ENCODE data around the gene NR1H4. TPM values are rescaled to one million over a fixed set of nuclear protein-coding genes. Genes with fewer than 3 reads are reported as not detected.

NR1H4 gene
- total and polyA plus RNA-seq, 2 of the 13 experiments (the other 11 are each of a cell fraction or from before 2014, with no cell fraction given) = 27.3 to 114 TPM

DNA sequence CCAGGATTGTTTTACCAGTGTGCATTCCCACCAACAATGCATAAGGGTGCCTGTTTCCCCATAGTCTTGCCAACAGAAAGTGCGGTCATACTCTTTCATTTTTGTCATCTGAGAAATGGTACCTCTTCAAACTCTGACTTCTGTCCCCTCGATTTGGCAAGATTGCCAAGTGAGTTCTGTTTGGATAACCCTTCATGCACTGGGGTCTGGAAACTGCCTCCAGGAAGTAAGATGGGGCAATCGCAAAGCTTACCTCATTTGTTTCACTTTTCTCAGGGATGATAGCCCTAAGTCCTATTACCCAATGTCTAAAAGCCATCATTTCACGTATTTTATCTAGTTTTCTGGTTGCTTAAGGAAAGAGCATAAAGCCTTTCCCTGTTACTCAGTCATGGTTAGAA, 28.6 kb upstream of the NR1H4 start (continued):
- TF ChIP-seq, protein P1, sequence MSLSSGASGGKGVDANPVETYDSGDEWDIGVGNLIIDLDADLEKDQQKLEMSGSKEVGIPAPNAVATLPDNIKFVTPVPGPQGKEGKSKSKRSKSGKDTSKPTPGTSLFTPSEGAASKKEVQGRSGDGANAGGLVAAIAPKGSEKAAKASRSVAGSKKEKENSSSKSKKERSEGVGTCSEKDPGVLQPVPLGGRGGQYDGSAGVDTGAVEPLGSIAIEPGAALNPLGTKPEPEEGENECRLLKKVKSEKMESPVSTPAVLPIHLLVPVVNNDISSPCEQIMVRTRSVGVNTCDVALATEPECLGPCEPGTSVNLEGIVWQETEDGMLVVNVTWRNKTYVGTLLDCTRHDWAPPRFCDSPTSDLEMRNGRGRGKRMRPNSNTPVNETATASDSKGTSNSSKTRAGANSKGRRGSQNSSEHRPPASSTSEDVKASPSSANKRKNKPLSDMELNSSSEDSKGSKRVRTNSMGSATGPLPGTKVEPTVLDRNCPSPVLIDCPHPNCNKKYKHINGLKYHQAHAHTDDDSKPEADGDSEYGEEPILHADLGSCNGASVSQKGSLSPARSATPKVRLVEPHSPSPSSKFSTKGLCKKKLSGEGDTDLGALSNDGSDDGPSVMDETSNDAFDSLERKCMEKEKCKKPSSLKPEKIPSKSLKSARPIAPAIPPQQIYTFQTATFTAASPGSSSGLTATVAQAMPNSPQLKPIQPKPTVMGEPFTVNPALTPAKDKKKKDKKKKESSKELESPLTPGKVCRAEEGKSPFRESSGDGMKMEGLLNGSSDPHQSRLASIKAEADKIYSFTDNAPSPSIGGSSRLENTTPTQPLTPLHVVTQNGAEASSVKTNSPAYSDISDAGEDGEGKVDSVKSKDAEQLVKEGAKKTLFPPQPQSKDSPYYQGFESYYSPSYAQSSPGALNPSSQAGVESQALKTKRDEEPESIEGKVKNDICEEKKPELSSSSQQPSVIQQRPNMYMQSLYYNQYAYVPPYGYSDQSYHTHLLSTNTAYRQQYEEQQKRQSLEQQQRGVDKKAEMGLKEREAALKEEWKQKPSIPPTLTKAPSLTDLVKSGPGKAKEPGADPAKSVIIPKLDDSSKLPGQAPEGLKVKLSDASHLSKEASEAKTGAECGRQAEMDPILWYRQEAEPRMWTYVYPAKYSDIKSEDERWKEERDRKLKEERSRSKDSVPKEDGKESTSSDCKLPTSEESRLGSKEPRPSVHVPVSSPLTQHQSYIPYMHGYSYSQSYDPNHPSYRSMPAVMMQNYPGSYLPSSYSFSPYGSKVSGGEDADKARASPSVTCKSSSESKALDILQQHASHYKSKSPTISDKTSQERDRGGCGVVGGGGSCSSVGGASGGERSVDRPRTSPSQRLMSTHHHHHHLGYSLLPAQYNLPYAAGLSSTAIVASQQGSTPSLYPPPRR (CRISPR knock-in tag; IDR thresholded peaks at IDR 0.05; ENCODE audit: borderline replicate concordance) = no peak
- no peak for TF ChIP-seq ZBTB42 (CRISPR knock-in tag; IDR thresholded peaks at IDR 0.05)
- peak; percentile 60 for TF ChIP-seq TEAD3 (CRISPR knock-in tag; optimal IDR thresholded peaks at IDR 0.05; ENCODE audit: borderline replicate concordance)
- TF ChIP-seq, protein P2, sequence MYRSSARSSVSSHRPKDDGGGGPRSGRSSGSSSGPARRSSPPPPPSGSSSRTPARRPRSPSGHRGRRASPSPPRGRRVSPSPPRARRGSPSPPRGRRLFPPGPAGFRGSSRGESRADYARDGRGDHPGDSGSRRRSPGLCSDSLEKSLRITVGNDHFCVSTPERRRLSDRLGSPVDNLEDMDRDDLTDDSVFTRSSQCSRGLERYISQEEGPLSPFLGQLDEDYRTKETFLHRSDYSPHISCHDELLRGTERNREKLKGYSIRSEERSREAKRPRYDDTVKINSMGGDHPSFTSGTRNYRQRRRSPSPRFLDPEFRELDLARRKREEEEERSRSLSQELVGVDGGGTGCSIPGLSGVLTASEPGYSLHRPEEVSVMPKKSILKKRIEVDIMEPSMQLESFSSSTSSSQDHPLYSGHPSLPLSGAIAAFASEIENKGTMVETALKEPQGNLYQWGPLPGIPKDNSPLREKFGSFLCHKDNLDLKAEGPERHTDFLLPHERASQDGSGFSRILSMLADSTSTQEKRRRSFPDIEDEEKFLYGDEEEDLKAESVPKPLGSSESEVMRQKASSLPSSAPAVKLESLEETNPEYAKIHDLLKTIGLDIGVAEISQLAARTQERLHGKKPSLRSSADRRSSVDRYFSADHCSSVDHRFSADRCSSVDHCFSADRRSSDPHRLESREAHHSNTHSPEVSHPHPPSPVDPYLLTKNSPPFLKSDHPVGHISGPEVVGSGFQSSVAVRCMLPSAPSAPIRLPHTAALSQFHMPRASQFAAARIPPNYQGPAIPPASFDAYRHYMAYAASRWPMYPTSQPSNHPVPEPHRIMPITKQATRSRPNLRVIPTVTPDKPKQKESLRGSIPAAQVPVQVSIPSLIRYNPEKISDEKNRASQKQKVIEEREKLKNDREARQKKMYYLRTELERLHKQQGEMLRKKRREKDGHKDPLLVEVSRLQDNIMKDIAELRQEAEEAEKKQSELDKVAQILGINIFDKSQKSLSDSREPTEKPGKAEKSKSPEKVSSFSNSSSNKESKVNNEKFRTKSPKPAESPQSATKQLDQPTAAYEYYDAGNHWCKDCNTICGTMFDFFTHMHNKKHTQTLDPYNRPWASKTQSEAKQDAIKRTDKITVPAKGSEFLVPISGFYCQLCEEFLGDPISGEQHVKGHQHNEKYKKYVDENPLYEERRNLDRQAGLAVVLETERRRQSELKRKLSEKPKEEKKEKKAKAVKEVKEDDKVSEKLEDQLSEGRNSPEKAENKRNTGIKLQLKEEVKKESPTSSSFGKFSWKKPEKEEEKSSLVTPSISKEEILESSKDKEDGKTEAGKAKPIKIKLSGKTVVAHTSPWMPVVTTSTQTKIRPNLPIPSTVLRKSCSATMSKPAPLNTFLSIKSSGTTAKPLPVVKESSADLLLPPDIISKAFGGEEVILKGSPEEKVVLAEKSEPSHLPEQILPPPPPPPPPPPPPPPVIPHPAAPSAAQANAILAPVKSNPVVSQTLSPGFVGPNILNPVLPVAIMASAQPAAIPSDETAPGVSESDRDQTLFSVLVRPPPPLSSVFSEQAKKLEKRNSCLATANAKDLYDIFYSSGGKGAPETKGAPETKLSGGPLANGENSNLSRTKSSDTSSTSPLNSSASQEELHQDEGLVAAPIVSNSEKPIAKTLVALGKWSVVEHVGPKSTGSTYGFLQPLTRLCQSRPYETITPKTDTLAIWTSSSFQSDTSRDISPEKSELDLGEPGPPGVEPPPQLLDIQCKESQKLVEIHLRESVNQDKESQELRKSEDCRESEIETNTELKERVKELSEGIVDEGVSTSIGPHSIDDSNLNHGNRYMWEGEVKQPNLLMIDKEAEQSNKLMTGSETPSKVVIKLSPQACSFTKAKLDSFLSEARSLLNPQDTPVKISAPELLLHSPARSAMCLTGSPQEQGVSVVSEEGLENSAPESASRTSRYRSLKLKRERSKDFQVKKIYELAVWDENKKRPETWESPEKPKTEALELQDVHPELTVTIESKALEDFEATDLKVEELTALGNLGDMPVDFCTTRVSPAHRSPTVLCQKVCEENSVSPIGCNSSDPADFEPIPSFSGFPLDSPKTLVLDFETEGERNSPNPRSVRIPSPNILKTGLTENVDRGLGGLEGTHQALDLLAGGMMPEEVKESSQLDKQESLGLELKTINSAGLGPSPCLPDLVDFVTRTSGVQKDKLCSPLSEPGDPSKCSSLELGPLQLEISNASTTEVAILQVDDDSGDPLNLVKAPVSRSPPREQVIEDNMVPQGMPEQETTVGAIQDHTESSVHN (CRISPR knock-in tag; IDR thresholded peaks at IDR 0.05) = no peak
- TF ChIP-seq TOE1 (CRISPR knock-in tag; IDR thresholded peaks at IDR 0.05) = no peak
- TF ChIP-seq, protein P3, sequence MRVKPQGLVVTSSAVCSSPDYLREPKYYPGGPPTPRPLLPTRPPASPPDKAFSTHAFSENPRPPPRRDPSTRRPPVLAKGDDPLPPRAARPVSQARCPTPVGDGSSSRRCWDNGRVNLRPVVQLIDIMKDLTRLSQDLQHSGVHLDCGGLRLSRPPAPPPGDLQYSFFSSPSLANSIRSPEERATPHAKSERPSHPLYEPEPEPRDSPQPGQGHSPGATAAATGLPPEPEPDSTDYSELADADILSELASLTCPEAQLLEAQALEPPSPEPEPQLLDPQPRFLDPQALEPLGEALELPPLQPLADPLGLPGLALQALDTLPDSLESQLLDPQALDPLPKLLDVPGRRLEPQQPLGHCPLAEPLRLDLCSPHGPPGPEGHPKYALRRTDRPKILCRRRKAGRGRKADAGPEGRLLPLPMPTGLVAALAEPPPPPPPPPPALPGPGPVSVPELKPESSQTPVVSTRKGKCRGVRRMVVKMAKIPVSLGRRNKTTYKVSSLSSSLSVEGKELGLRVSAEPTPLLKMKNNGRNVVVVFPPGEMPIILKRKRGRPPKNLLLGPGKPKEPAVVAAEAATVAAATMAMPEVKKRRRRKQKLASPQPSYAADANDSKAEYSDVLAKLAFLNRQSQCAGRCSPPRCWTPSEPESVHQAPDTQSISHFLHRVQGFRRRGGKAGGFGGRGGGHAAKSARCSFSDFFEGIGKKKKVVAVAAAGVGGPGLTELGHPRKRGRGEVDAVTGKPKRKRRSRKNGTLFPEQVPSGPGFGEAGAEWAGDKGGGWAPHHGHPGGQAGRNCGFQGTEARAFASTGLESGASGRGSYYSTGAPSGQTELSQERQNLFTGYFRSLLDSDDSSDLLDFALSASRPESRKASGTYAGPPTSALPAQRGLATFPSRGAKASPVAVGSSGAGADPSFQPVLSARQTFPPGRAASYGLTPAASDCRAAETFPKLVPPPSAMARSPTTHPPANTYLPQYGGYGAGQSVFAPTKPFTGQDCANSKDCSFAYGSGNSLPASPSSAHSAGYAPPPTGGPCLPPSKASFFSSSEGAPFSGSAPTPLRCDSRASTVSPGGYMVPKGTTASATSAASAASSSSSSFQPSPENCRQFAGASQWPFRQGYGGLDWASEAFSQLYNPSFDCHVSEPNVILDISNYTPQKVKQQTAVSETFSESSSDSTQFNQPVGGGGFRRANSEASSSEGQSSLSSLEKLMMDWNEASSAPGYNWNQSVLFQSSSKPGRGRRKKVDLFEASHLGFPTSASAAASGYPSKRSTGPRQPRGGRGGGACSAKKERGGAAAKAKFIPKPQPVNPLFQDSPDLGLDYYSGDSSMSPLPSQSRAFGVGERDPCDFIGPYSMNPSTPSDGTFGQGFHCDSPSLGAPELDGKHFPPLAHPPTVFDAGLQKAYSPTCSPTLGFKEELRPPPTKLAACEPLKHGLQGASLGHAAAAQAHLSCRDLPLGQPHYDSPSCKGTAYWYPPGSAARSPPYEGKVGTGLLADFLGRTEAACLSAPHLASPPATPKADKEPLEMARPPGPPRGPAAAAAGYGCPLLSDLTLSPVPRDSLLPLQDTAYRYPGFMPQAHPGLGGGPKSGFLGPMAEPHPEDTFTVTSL (CRISPR knock-in tag; IDR thresholded peaks at IDR 0.05; ENCODE audit: borderline replicate concordance) = 0 out of 2 replicates have a peak, but pooled peaks have one; percentile 28
- TF ChIP-seq, protein P4, sequence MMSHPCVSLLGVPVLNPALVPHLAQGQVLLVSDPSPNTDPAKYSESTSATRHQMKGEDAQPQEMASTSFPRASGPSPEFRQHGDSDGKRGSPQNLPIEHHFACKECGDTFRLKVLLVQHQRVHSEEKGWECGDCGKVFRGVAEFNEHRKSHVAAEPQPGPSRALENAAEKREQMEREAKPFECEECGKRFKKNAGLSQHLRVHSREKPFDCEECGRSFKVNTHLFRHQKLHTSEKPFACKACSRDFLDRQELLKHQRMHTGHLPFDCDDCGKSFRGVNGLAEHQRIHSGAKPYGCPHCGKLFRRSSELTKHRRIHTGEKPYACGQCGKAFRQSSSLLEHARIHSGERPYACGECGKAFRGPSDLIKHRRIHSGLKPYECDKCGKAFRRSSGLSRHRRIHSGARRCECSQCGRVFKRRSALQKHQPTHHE (CRISPR knock-in tag; IDR thresholded peaks at IDR 0.05; ENCODE audit: borderline replicate concordance) = no peak
- no peak for TF ChIP-seq AGO2 (optimal IDR thresholded peaks at IDR 0.05; ENCODE audit: low read depth, low read length)
- no peak for TF ChIP-seq ZNF446 (CRISPR knock-in tag; IDR thresholded peaks at IDR 0.05)
